ENCODE results near the gene KRTAP2-2.
"Not testable (repeated sequence)": the region's sequence is repeated elsewhere in the genome, so short reads cannot be mapped to it uniquely, and the experiment has no call there.

Gene KRTAP2-2

DNA sequence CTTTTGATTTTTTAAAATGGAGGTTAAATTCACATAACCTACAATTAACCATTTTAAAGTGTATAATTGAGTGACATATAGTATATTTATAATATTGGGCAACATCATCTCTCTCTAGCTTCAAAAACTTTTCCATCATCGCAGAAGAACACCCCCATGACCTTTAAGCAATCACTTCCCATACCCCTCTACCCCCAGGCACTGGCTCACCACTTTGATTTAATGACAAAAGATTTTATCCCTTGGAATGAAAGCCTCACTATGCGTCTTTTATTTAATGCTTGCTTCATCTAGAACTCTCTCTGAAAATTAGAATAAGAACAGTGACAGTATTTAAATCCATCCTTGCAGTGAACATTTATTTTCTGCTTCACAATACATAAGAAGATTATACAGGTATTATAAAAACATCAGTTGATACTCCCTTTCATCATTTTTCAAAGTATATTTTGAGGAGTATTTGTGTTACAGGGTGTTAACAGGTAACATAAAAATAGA is 17.1 kb downstream of the KRTAP2-2 start:
- H4K20me1 ChIP-seq (ENCODE audit: control insufficient read depth, insufficient read depth, low read depth, low read length), result no peaks in the 10 kb centered on the region
- peaks cover 7% of the 10 kb centered on the region for H3K27me3 ChIP-seq (ENCODE audit: control insufficient read depth, low read length)
- no peak overlapping the region for H3K27ac ChIP-seq (ENCODE audit: low read depth, low read length)
- H3K4me2 ChIP-seq (ENCODE audit: low read length), result no peak overlapping the region
- H3K4me1 ChIP-seq (ENCODE audit: control insufficient read depth, low read length), result no peaks in the 10 kb centered on the region
- no peaks in the 10 kb centered on the region for H3K9me2 ChIP-seq (replicated peaks; ENCODE audit: control insufficient read depth, low read length)
- no peaks in the 10 kb centered on the region for H3F3A ChIP-seq (ENCODE audit: control insufficient read depth, insufficient read depth)
- H3K79me2 ChIP-seq (ENCODE audit: control insufficient read depth, low read length), result no peaks in the 10 kb centered on the region
- no peaks in the 10 kb centered on the region for H3K9me3 ChIP-seq (ENCODE audit: control insufficient read depth, insufficient read depth, low read length)
- TF ChIP-seq, protein P1, sequence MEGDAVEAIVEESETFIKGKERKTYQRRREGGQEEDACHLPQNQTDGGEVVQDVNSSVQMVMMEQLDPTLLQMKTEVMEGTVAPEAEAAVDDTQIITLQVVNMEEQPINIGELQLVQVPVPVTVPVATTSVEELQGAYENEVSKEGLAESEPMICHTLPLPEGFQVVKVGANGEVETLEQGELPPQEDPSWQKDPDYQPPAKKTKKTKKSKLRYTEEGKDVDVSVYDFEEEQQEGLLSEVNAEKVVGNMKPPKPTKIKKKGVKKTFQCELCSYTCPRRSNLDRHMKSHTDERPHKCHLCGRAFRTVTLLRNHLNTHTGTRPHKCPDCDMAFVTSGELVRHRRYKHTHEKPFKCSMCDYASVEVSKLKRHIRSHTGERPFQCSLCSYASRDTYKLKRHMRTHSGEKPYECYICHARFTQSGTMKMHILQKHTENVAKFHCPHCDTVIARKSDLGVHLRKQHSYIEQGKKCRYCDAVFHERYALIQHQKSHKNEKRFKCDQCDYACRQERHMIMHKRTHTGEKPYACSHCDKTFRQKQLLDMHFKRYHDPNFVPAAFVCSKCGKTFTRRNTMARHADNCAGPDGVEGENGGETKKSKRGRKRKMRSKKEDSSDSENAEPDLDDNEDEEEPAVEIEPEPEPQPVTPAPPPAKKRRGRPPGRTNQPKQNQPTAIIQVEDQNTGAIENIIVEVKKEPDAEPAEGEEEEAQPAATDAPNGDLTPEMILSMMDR (IDR thresholded peaks at IDR 0.05; ENCODE audit: low read depth, low read length, poor library complexity, severe bottlenecking), result no peak
- no peak for TF ChIP-seq EZH2phosphoT487 (IDR thresholded peaks at IDR 0.05; ENCODE audit: borderline replicate concordance, low read length)
- no peaks in the 10 kb centered on the region for H3K36me3 ChIP-seq (ENCODE audit: control insufficient read depth, low read length)
- H3K4me3 ChIP-seq (ENCODE audit: low read length), result no peak overlapping the region

DNA sequence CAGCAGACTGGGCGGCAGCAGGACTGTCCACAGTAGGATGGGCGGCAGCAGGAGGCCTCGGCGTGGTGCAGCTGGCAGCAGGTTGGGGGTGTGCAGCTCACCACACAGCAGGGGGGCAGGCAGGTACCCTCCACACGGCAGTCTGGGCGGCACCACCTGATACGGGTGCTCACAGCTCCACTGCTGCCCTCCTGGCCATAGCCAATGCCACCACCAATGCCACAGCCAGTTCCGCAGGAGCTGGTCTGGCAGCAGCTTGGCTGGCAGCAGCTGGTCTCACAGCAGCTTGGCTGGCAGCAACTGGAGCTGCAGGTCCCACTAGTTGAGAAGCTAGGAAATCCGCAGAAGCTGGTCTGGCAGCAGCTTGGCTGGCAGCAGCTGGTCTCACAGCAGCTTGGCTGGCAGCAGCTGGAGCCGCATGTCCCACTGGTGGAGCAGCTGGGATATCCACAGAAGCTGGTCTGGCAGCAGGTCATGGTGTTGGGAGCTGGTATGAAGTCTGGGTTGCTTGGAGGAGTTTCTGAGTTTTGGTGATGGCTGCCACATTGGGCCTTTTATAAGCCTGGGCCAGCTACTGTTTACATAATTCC is 20.6 kb downstream of the KRTAP2-2 start, which contains the start of gene KRTAP1-3:
KRTAP1-3 (minus strand) TSS at position 529 of the 590 bp plus-strand sequence; CDS start at position 476, 53 bp downstream.
- not testable (repeated sequence) for H3K9me2 ChIP-seq (replicated peaks; ENCODE audit: control insufficient read depth, low read length); H3K4me2 ChIP-seq (ENCODE audit: low read length); H3K27me3 ChIP-seq (ENCODE audit: control insufficient read depth, low read length); H3K4me3 ChIP-seq (ENCODE audit: low read length); H3K4me1 ChIP-seq (ENCODE audit: control insufficient read depth, low read length); H4K20me1 ChIP-seq (ENCODE audit: control insufficient read depth, insufficient read depth, low read depth, low read length); H3F3A ChIP-seq (ENCODE audit: control insufficient read depth, insufficient read depth); H3K27ac ChIP-seq (ENCODE audit: low read depth, low read length); H3K9me3 ChIP-seq (ENCODE audit: control insufficient read depth, insufficient read depth, low read length); H3K79me2 ChIP-seq (ENCODE audit: control insufficient read depth, low read length); H3K36me3 ChIP-seq (ENCODE audit: control insufficient read depth, low read length)

DNA sequence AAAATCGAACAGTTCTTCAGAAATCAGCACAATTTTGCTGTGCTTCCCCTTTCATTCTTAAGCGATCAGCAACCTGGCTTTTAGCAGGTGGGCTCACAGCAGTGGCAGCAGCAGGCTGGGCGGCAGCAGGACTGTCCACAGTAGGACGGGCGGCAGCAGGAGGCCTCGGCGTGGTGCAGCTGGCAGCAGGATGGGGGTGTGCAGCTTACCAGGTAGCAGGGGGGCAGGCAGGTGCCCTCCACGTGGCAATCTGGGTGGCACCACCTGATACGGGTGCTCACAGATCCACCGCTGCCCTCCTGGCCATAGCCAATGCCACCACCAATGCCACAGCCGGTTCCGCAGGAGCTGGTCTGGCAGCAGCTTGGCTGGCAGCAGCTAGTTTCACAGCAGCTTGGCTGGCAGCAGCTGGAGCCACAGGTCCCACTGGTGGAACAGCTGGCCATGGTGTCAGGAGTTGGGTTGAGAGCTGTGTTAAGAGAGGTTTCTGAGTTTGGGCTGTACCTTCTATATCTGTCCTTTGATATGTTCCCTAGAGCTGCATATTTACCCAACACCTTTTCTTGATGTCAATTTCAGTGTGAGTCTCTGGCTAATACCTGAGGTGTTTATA is 25.3 kb downstream of the KRTAP2-2 start, which contains the start of gene KRTAP1-4:
KRTAP1-4 (minus strand) TSS at position 563 of the 613 bp plus-strand sequence; CDS start at position 446, 117 bp downstream.
- no peak within 1 kb of the TSS for H3K4me3 ChIP-seq (ENCODE audit: low read length)
- H3F3A ChIP-seq (ENCODE audit: control insufficient read depth, insufficient read depth), result no peaks in the 10 kb centered on the region
- H3K27me3 ChIP-seq (ENCODE audit: control insufficient read depth, low read length), result no peaks in the 10 kb centered on the region
- no peaks in the 10 kb centered on the region for H3K36me3 ChIP-seq (ENCODE audit: control insufficient read depth, low read length)
- H3K27ac ChIP-seq (ENCODE audit: low read depth, low read length), result no peak within 1 kb of the TSS
- no peaks in the 10 kb centered on the region for H3K4me1 ChIP-seq (ENCODE audit: control insufficient read depth, low read length)
- H3K9me3 ChIP-seq (ENCODE audit: control insufficient read depth, insufficient read depth, low read length), result no peaks in the 10 kb centered on the region
- no peaks in the 10 kb centered on the region for H3K9me2 ChIP-seq (replicated peaks; ENCODE audit: control insufficient read depth, low read length)
- H3K4me2 ChIP-seq (ENCODE audit: low read length), result no peak within 1 kb of the TSS
- no peaks in the 10 kb centered on the region for H4K20me1 ChIP-seq (ENCODE audit: control insufficient read depth, insufficient read depth, low read depth, low read length)
- no peaks in the 10 kb centered on the region for H3K79me2 ChIP-seq (ENCODE audit: control insufficient read depth, low read length)
- TF ChIP-seq, protein P1 (IDR thresholded peaks at IDR 0.05; ENCODE audit: low read depth, low read length, poor library complexity, severe bottlenecking), result no peak
- TF ChIP-seq EZH2phosphoT487 (IDR thresholded peaks at IDR 0.05; ENCODE audit: borderline replicate concordance, low read length), result no peak
